Measurements from ENCODE around the gene LRP2BP.
"Not testable (repeated sequence)": the region's sequence is repeated elsewhere in the genome, so short reads cannot be mapped to it uniquely, and the experiment has no call there.

The LRP2BP gene

GRCh38 chr4:185371702-185372101, 24.0 kb downstream of the LRP2BP start:
- TF ChIP-seq, protein P1, sequence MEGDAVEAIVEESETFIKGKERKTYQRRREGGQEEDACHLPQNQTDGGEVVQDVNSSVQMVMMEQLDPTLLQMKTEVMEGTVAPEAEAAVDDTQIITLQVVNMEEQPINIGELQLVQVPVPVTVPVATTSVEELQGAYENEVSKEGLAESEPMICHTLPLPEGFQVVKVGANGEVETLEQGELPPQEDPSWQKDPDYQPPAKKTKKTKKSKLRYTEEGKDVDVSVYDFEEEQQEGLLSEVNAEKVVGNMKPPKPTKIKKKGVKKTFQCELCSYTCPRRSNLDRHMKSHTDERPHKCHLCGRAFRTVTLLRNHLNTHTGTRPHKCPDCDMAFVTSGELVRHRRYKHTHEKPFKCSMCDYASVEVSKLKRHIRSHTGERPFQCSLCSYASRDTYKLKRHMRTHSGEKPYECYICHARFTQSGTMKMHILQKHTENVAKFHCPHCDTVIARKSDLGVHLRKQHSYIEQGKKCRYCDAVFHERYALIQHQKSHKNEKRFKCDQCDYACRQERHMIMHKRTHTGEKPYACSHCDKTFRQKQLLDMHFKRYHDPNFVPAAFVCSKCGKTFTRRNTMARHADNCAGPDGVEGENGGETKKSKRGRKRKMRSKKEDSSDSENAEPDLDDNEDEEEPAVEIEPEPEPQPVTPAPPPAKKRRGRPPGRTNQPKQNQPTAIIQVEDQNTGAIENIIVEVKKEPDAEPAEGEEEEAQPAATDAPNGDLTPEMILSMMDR (IDR thresholded peaks at IDR 0.05; ENCODE audit: poor library complexity, severe bottlenecking), result no peak
- Histone ChIP-seq H3K9me3 (ENCODE audit: severe bottlenecking) (no peaks in the 10 kb centered on the region), H3K4me3 (ENCODE audit: severe bottlenecking) (no peak overlapping the region), H3K4me1 (ENCODE audit: insufficient read depth, poor library complexity, severe bottlenecking) (no peaks in the 10 kb centered on the region), H3K27me3 (ENCODE audit: insufficient read depth, poor library complexity, severe bottlenecking) (no peaks in the 10 kb centered on the region), H3K36me3 (ENCODE audit: low read depth) (no peaks in the 10 kb centered on the region), H3K27ac (ENCODE audit: poor library complexity, severe bottlenecking) (no peak overlapping the region)
- ATAC-seq (ENCODE audit: low read depth) (no peak), DNase-seq (ENCODE audit: low spot score) (no peak)

GRCh38 chr4:185370268-185370949, 25.3 kb downstream of the LRP2BP start:
- Histone ChIP-seq H3K27ac (ENCODE audit: poor library complexity, severe bottlenecking) (no peak overlapping the region), H3K36me3 (ENCODE audit: low read depth) (no peaks in the 10 kb centered on the region), H3K4me1 (ENCODE audit: insufficient read depth, poor library complexity, severe bottlenecking) (no peaks in the 10 kb centered on the region), H3K4me3 (ENCODE audit: severe bottlenecking) (no peak overlapping the region), H3K27me3 (ENCODE audit: insufficient read depth, poor library complexity, severe bottlenecking) (no peaks in the 10 kb centered on the region), H3K9me3 (ENCODE audit: severe bottlenecking) (no peaks in the 10 kb centered on the region)
- TF ChIP-seq, protein P1 (IDR thresholded peaks at IDR 0.05; ENCODE audit: poor library complexity, severe bottlenecking), result no peak
- no peak for ATAC-seq (ENCODE audit: low read depth)
- DNase-seq (ENCODE audit: low spot score), result no peak

DNA sequence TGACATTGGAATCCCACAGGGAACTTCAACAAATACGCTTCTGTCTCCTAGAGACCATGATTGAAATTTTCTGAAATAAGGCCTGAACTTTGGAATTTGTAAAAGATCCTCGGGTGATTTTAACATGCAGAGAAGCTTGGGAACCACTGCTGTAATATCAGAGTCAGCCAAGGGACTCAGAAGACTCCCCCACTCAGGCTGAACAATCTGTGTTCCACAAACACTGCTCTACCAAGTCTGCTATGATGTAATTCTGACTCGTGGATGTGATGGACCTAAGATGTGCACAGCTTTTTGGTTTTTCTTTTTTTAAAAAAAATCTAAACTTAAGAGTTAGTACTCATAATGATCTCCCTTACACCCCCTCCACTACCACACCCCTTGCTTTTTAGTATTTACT, 26.0 kb downstream of the LRP2BP start:
- no peaks in the 10 kb centered on the region for H3K27me3 ChIP-seq (ENCODE audit: insufficient read depth, poor library complexity, severe bottlenecking)
- no peaks in the 10 kb centered on the region for H3K4me1 ChIP-seq (ENCODE audit: insufficient read depth, poor library complexity, severe bottlenecking)
- TF ChIP-seq, protein P1 (IDR thresholded peaks at IDR 0.05; ENCODE audit: poor library complexity, severe bottlenecking), result no peak
- no peaks in the 10 kb centered on the region for H3K36me3 ChIP-seq (ENCODE audit: low read depth)
- no peak overlapping the region for H3K4me3 ChIP-seq (ENCODE audit: severe bottlenecking)
- H3K9me3 ChIP-seq (ENCODE audit: severe bottlenecking), result no peaks in the 10 kb centered on the region
- ATAC-seq (ENCODE audit: low read depth), result no peak
- H3K27ac ChIP-seq (ENCODE audit: poor library complexity, severe bottlenecking), result no peak overlapping the region
- DNase-seq (ENCODE audit: low spot score), result no peak

DNA sequence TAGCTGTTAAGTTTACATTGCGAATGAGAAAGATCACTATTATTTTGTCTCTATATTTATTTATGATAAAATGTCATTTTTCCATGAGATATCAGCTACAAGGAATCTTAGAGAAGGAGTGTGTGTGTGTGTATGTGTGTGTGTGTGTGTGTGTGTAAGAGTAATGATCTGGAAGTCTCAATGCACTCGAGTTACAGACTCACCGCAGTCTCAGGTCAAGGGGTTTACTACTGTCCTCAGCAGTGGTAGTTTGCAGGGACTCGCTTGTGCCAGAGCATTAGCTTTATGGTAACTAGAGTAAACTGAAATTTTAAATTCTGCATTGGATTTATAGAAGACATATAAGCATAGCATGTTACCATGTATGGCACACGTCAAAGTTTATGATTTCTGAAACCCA, 30.8 kb downstream of the LRP2BP start:
- Histone ChIP-seq H3K9me3 (ENCODE audit: severe bottlenecking) (no peaks in the 10 kb centered on the region), H3K4me3 (ENCODE audit: severe bottlenecking) (no peak overlapping the region), H3K27me3 (ENCODE audit: insufficient read depth, poor library complexity, severe bottlenecking) (no peaks in the 10 kb centered on the region), H3K27ac (ENCODE audit: poor library complexity, severe bottlenecking) (no peak overlapping the region), H3K36me3 (ENCODE audit: low read depth) (no peaks in the 10 kb centered on the region), H3K4me1 (ENCODE audit: insufficient read depth, poor library complexity, severe bottlenecking) (no peaks in the 10 kb centered on the region)
- DNase-seq (ENCODE audit: low spot score), result no peak
- ATAC-seq (ENCODE audit: low read depth), result no peak
- TF ChIP-seq, protein P1 (IDR thresholded peaks at IDR 0.05; ENCODE audit: poor library complexity, severe bottlenecking), result no peak

DNA sequence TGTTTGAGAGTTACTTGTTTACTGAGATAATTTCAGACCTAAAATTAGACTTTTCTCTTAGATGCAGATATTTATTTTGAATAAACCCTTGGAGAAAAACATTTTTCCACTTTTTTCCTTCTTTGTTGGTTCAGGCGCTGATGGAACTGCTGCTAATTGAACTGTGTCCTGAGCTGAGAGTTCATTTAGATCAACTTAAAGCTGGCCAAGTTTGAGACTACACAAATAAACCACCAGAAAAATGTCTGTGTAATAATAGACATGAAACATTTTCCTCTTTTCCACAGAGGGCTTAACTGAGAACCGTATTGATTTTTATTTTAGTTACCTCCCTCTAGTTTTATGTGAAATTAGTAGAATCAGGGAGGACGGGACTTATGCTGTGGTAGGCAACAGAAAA, 32.5 kb downstream of the LRP2BP start:
- DNase-seq (ENCODE audit: low spot score), result no peak
- H3K4me3 ChIP-seq (ENCODE audit: severe bottlenecking), result no peak overlapping the region
- no peaks in the 10 kb centered on the region for H3K27me3 ChIP-seq (ENCODE audit: insufficient read depth, poor library complexity, severe bottlenecking)
- H3K9me3 ChIP-seq (ENCODE audit: severe bottlenecking), result no peaks in the 10 kb centered on the region
- peaks cover 8% of the 10 kb centered on the region for H3K4me1 ChIP-seq (ENCODE audit: insufficient read depth, poor library complexity, severe bottlenecking)
- H3K27ac ChIP-seq (ENCODE audit: poor library complexity, severe bottlenecking), result no peak overlapping the region
- ATAC-seq (ENCODE audit: low read depth), result no peak
- TF ChIP-seq, protein P1 (IDR thresholded peaks at IDR 0.05; ENCODE audit: poor library complexity, severe bottlenecking), result no peak
- no peaks in the 10 kb centered on the region for H3K36me3 ChIP-seq (ENCODE audit: low read depth)

DNA sequence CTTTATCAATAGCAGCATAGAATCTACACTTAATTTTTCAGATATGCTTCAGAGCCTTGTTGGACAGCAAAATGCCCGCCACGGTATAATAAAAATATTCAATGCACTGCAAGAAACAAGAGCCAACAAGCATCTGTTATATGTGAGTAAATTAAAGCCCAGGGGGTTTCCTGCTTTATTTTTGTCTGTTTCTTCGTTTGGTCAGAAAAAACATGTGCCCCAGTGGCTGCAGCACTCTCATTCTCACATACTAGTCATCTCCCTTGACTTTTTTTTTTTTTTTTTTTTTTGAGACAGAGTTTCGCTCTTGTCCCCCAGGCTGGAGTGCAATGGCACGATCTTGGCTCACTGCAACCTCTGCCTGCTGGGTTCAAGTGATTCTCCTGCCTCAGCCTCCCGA, 33.2 kb downstream of the LRP2BP start:
- H3K9me3 ChIP-seq (ENCODE audit: severe bottlenecking); H3K27me3 ChIP-seq (ENCODE audit: insufficient read depth, poor library complexity, severe bottlenecking); H3K4me3 ChIP-seq (ENCODE audit: severe bottlenecking); H3K27ac ChIP-seq (ENCODE audit: poor library complexity, severe bottlenecking); H3K36me3 ChIP-seq (ENCODE audit: low read depth); H3K4me1 ChIP-seq (ENCODE audit: insufficient read depth, poor library complexity, severe bottlenecking); ATAC-seq (ENCODE audit: low read depth); DNase-seq (ENCODE audit: low spot score): not testable (repeated sequence)
